Measurements from ENCODE around the gene ATG2A. TPM values are rescaled to one million over a fixed set of nuclear protein-coding genes. Genes with fewer than 3 reads are reported as not detected.
"Not testable (repeated sequence)": the region's sequence is repeated elsewhere in the genome, so short reads cannot be mapped to it uniquely, and the experiment has no call there.

ATG2A gene
- total RNA-seq, 3 donors from 2014 or later, result 20.6 to 24.1 (median 21.7) TPM

GRCh38 chr11:64848826-64849597 is 68.0 kb downstream of the ATG2A start:
- H3K36me3 Mint-ChIP-seq (ENCODE audit: insufficient read depth), result no peaks in the 10 kb centered on the region
- H3K4me3 Mint-ChIP-seq, result no peak overlapping the region
- H3K9me3 Mint-ChIP-seq, result no peaks in the 10 kb centered on the region
- ATAC-seq, result no peak
- DNase-seq, result no peak
- no peaks in the 10 kb centered on the region for H3K27me3 Mint-ChIP-seq (ENCODE audit: low read depth)
- peaks cover 69% of the 10 kb centered on the region for H3K4me1 Mint-ChIP-seq (ENCODE audit: low read depth)

GRCh38 chr11:64848214-64848825 is 68.7 kb downstream of the ATG2A start:
- DNase-seq (no peak), ATAC-seq (no peak)
- Mint-ChIP-seq H3K36me3 (ENCODE audit: insufficient read depth) (no peaks in the 10 kb centered on the region), H3K27me3 (ENCODE audit: low read depth) (no peaks in the 10 kb centered on the region), H3K4me3 (peak overlapping the region; percentile 45), H3K9me3 (no peaks in the 10 kb centered on the region), H3K4me1 (ENCODE audit: low read depth) (peaks cover 68% of the 10 kb centered on the region)

GRCh38 chr11:64846998-64847666 is 69.9 kb downstream of the ATG2A start:
- H3K4me1 Mint-ChIP-seq (ENCODE audit: low read depth), result peaks cover 56% of the 10 kb centered on the region
- ATAC-seq (peak; percentile 72 to 77), DNase-seq (peak; percentile 95)
- no peaks in the 10 kb centered on the region for H3K9me3 Mint-ChIP-seq
- no peak overlapping the region for H3K4me3 Mint-ChIP-seq
- no peaks in the 10 kb centered on the region for H3K36me3 Mint-ChIP-seq (ENCODE audit: insufficient read depth)
- H3K27me3 Mint-ChIP-seq (ENCODE audit: low read depth), result no peaks in the 10 kb centered on the region

- Mint-ChIP-seq H3K4me1 (ENCODE audit: low read depth) (peaks cover 42% of the 10 kb centered on the region), H3K4me3 (peak overlapping the region; percentile 58)
- H3K36me3 Mint-ChIP-seq (ENCODE audit: insufficient read depth); H3K27me3 Mint-ChIP-seq (ENCODE audit: low read depth); DNase-seq; H3K9me3 Mint-ChIP-seq; ATAC-seq: not testable (repeated sequence)
These were observed 71.3 kb downstream of the ATG2A start for GRCh38 chr11:64845776-64846129.

- peak overlapping the region; percentile 58 for H3K4me3 Mint-ChIP-seq
- H3K4me1 Mint-ChIP-seq (ENCODE audit: low read depth), result peaks cover 39% of the 10 kb centered on the region
- H3K27me3 Mint-ChIP-seq (ENCODE audit: low read depth), result no peaks in the 10 kb centered on the region
- H3K9me3 Mint-ChIP-seq, result no peaks in the 10 kb centered on the region
- DNase-seq (no peak), ATAC-seq (no peak)
- H3K36me3 Mint-ChIP-seq (ENCODE audit: insufficient read depth), result no peaks in the 10 kb centered on the region
These were observed 71.8 kb downstream of the ATG2A start for GRCh38 chr11:64845129-64845775.

Other genes with a start within 250 kb of the ATG2A start
- 1 to 10 TPM in 1 of 3 donors, under 1 TPM in 2; 0.16 to 1.0 (median 0.71) TPM for gene NRXN2, start 194.0 kb downstream of the ATG2A start, total RNA-seq
- gene RASGRP2, start 173.1 kb downstream of the ATG2A start, total RNA-seq, result 1 to 10 TPM; 2.6 to 3.7 (median 2.9) TPM
- gene PYGM, start 157.2 kb downstream of the ATG2A start, total RNA-seq, result 1 to 10 TPM; 1.7 to 2.7 (median 2.1) TPM
- gene SF1, start 138.7 kb downstream of the ATG2A start, total RNA-seq, result 100 to 1,000 TPM; 549 to 586 (median 553) TPM
- gene MAP4K2, start 114.0 kb downstream of the ATG2A start, total RNA-seq, result 10 to 100 TPM; 42.2 to 51.5 (median 43.7) TPM
- 10 to 100 TPM; 50.7 to 61.2 (median 53.6) TPM for gene MEN1, start 106.7 kb downstream of the ATG2A start, total RNA-seq
- under 1 TPM; 0.13 to 0.33 (median 0.18) TPM for gene CDC42BPG, start 72.6 kb downstream of the ATG2A start, total RNA-seq
- gene EHD1, start 38.6 kb downstream of the ATG2A start, total RNA-seq, result 100 to 1,000 TPM in 2 of 3 donors, 10 to 100 TPM in 1; 86.3 to 121 (median 108) TPM
- 1 to 10 TPM; 6.9 to 8.2 (median 7.9) TPM for gene PPP2R5B, start 7.5 kb upstream of the ATG2A start, total RNA-seq
- not detected for gene GPHA2, start 18.7 kb upstream of the ATG2A start, total RNA-seq
- not detected for gene MAJIN, start 54.9 kb upstream of the ATG2A start, total RNA-seq
- gene BATF2, start 79.8 kb upstream of the ATG2A start, total RNA-seq, result under 1 TPM in 1 of 3 donors, not detected in 2; 0.33 TPM
- 100 to 1,000 TPM in 2 of 3 donors, 10 to 100 TPM in 1; 84.9 to 104 (median 104) TPM for gene ARL2, start 97.0 kb upstream of the ATG2A start, total RNA-seq
- gene SNX15, start 110.2 kb upstream of the ATG2A start, total RNA-seq, result 10 to 100 TPM; 11.5 to 13.5 (median 12.5) TPM
- gene SAC3D1, start 124.0 kb upstream of the ATG2A start, total RNA-seq, result 10 to 100 TPM; 12.5 to 19.1 (median 15.2) TPM
- 1 to 10 TPM; 5.4 to 8.2 (median 7.7) TPM for gene NAALADL1, start 141.3 kb upstream of the ATG2A start, total RNA-seq
- gene CDCA5, start 166.8 kb upstream of the ATG2A start, total RNA-seq, result 10 to 100 TPM; 26.4 to 37.1 (median 35.1) TPM
- 10 to 100 TPM; 36.5 to 37.1 (median 36.6) TPM for gene ZFPL1, start 167.0 kb upstream of the ATG2A start, total RNA-seq
- gene VPS51, start 179.0 kb upstream of the ATG2A start, total RNA-seq, result 100 to 1,000 TPM; 161 to 165 (median 161) TPM
- gene TM7SF2, start 194.7 kb upstream of the ATG2A start, total RNA-seq, result 10 to 100 TPM; 18.4 to 19.4 (median 18.7) TPM
- gene ZNHIT2, start 200.5 kb upstream of the ATG2A start, total RNA-seq, result 10 to 100 TPM; 25.9 to 28.1 (median 26.2) TPM
- 1,000 to 10,000 TPM; 1,673 to 1,831 (median 1,724) TPM for gene FAU, start 204.9 kb upstream of the ATG2A start, total RNA-seq
- gene MRPL49, start 205.1 kb upstream of the ATG2A start, total RNA-seq, result 100 to 1,000 TPM; 102 to 110 (median 104) TPM
- 10 to 100 TPM; 36.8 to 51.5 (median 47.2) TPM for gene SYVN1, start 217.3 kb upstream of the ATG2A start, total RNA-seq